GM21390 (cell line): Measurements from ENCODE around the gene PPP2R2C.

Source experiments
- ATAC-seq: cut with Tn5 transposase; IDR thresholded peaks from one replicate; pipeline ENCODE4 v1.9.1; 2021; ENCODE audit not compliant: unreplicated experiment

PPP2R2C gene

GRCh38 chr4:6426571-6427438 is 45.6 kb downstream of the PPP2R2C start:
- ATAC-seq: no peak

- no peak for ATAC-seq
These were observed 46.5 kb downstream of the PPP2R2C start for GRCh38 chr4:6425911-6426310.

- no peak for ATAC-seq
These were observed 47.1 kb downstream of the PPP2R2C start for GRCh38 chr4:6425336-6425735.

GRCh38 chr4:6424425-6424824 is 48.0 kb downstream of the PPP2R2C start:
- no peak for ATAC-seq

GRCh38 chr4:6423575-6423974 is 48.8 kb downstream of the PPP2R2C start:
- peak; percentile 93 for ATAC-seq

GRCh38 chr4:6422866-6423265 is 49.5 kb downstream of the PPP2R2C start:
- ATAC-seq: no peak

GRCh38 chr4:6422105-6422504 is 50.3 kb downstream of the PPP2R2C start:
- no peak for ATAC-seq

GRCh38 chr4:6421397-6421796 is 51.0 kb downstream of the PPP2R2C start:
- no peak for ATAC-seq

- no peak for ATAC-seq
These were observed 51.4 kb downstream of the PPP2R2C start for GRCh38 chr4:6420972-6421371.

GRCh38 chr4:6420036-6420435 is 52.4 kb downstream of the PPP2R2C start:
- no peak for ATAC-seq

- ATAC-seq: no peak
These were observed 52.9 kb downstream of the PPP2R2C start for GRCh38 chr4:6419452-6420028.

GRCh38 chr4:6418193-6418755 is 54.1 kb downstream of the PPP2R2C start:
- ATAC-seq: no peak

- ATAC-seq: no peak
These were observed 54.8 kb downstream of the PPP2R2C start for GRCh38 chr4:6417516-6418050.

- ATAC-seq: no peak
These were observed 55.7 kb downstream of the PPP2R2C start for GRCh38 chr4:6416518-6417286.

GRCh38 chr4:6415031-6415705 is 57.2 kb downstream of the PPP2R2C start:
- ATAC-seq: no peak

- ATAC-seq: no peak
These were observed 57.8 kb downstream of the PPP2R2C start for GRCh38 chr4:6414578-6414977.

GRCh38 chr4:6410664-6411063 is 61.8 kb downstream of the PPP2R2C start:
- no peak for ATAC-seq

GRCh38 chr4:6410068-6410467 is 62.3 kb downstream of the PPP2R2C start:
- ATAC-seq: no peak

- ATAC-seq: no peak
These were observed 63.0 kb downstream of the PPP2R2C start for GRCh38 chr4:6409381-6409780.

GRCh38 chr4:6408263-6408662 is 64.2 kb downstream of the PPP2R2C start:
- no peak for ATAC-seq

- no peak for ATAC-seq
These were observed 67.1 kb downstream of the PPP2R2C start for GRCh38 chr4:6405397-6405706.
